Trophoblast cell (in vitro differentiated cells and primary cell): ENCODE data around the gene TEX2.
"Not testable (repeated sequence)": the region's sequence is repeated elsewhere in the genome, so short reads cannot be mapped to it uniquely, and the experiment has no call there.

Experiments used
- DNase-seq, 2 donors: peaks; one replicate each; pipeline ENCODE4 v3.0.0-alpha.2; 2016
- H2AFZ ChIP-seq: 2 replicates; pipeline ENCODE4 v1.6.1; 2013; ENCODE audit warnings: low read length, moderate library complexity, mild to moderate bottlenecking; ENCODE audit not compliant: insufficient read depth, poor library complexity
- H2AK5ac ChIP-seq: 2 replicates; pipeline ENCODE4 v1.6.1; 2013; ENCODE audit warnings: mild to moderate bottlenecking, low read length
- H2BK120ac ChIP-seq: 2 replicates; pipeline ENCODE4 v1.6.1; 2013; ENCODE audit warnings: low read length, mild to moderate bottlenecking, moderate library complexity; ENCODE audit not compliant: insufficient read depth, poor library complexity
- H2BK12ac ChIP-seq: 2 replicates; pipeline ENCODE4 v1.6.1; 2013; ENCODE audit warnings: mild to moderate bottlenecking, low read length, moderate library complexity
- H2BK5ac ChIP-seq: 2 replicates; pipeline ENCODE4 v1.6.1; 2013; ENCODE audit warnings: low read length, low read depth, moderate library complexity, mild to moderate bottlenecking; ENCODE audit not compliant: poor library complexity
- H3K14ac ChIP-seq: 2 replicates; pipeline ENCODE4 v1.6.1; 2013; ENCODE audit warnings: mild to moderate bottlenecking, low read length
- H3K18ac ChIP-seq: 2 replicates; pipeline ENCODE4 v1.6.1; 2013; ENCODE audit warnings: mild to moderate bottlenecking, low read length
- H3K23ac ChIP-seq: 2 replicates; pipeline ENCODE4 v1.6.1; 2013; ENCODE audit warnings: low read length
- H3K27ac ChIP-seq: 2 replicates; pipeline ENCODE4 v1.5.1; 2013; ENCODE audit warnings: low read depth, mild to moderate bottlenecking, inconsistent platforms, low read length, moderate library complexity
- H3K27me3 ChIP-seq: 2 replicates; pipeline ENCODE4 v1.6.1; 2013; ENCODE audit warnings: inconsistent platforms, mild to moderate bottlenecking, low read length, moderate library complexity; ENCODE audit not compliant: insufficient read depth
- H3K36me3 ChIP-seq, 2 experiments: 1 replicate in 1 of 2; 2 replicates in 1 of 2; pipeline ENCODE4 v1.6.1; 2013; ENCODE audit warnings: low read length in 2 of 2, mild to moderate bottlenecking in 2 of 2, moderate library complexity in 1 of 2; ENCODE audit not compliant: insufficient read depth in 2 of 2, control insufficient read depth in 1 of 2
- H3K4ac ChIP-seq: 2 replicates; pipeline ENCODE4 v1.6.1; 2013; ENCODE audit warnings: low read depth, mild to moderate bottlenecking, low read length, moderate library complexity
- H3K4me1 ChIP-seq, 2 experiments: 1 replicate in 1 of 2; 2 replicates in 1 of 2; pipeline ENCODE4 v1.6.1; 2013; ENCODE audit warnings: low read length in 2 of 2, mild to moderate bottlenecking in 2 of 2, moderate library complexity in 1 of 2; ENCODE audit not compliant: insufficient read depth in 2 of 2, control insufficient read depth in 1 of 2
- H3K4me2 ChIP-seq: 2 replicates; pipeline ENCODE4 v1.6.1; 2013; ENCODE audit warnings: inconsistent platforms, mild to moderate bottlenecking, low read length, moderate library complexity
- H3K4me3 ChIP-seq: 2 replicates; pipeline ENCODE4 v1.5.1; 2013; ENCODE audit warnings: mild to moderate bottlenecking, low read depth, low read length, inconsistent platforms
- H3K79me1 ChIP-seq: one replicate; pipeline ENCODE4 v1.6.1; 2013; ENCODE audit warnings: low read length
- H3K79me2 ChIP-seq: 2 replicates; pipeline ENCODE4 v1.6.1; 2013; ENCODE audit warnings: low read length, mild to moderate bottlenecking; ENCODE audit not compliant: control insufficient read depth, insufficient read depth, poor library complexity
- H3K9ac ChIP-seq: 2 replicates; pipeline ENCODE4 v1.6.1; 2013; ENCODE audit warnings: mild to moderate bottlenecking, low read length
- H3K9me3 ChIP-seq: 2 replicates; pipeline ENCODE4 v1.6.1; 2013; ENCODE audit warnings: low read depth, mild to moderate bottlenecking, control low read depth, inconsistent platforms, low read length; ENCODE audit not compliant: insufficient read depth
- H4K12ac ChIP-seq: 2 replicates; pipeline ENCODE4 v1.6.1; 2013; ENCODE audit warnings: low read depth, mild to moderate bottlenecking, low read length, moderate library complexity
- H4K8ac ChIP-seq: 2 replicates; pipeline ENCODE4 v1.6.1; 2013; ENCODE audit warnings: low read depth, mild to moderate bottlenecking, low read length, moderate library complexity
- H4K91ac ChIP-seq: one replicate; pipeline ENCODE4 v1.6.1; 2013; ENCODE audit warnings: low read depth, mild to moderate bottlenecking, low read length, moderate library complexity
- WGBS: extraction: QIAGEN DNeasy Blood & Tissue Kit; methylation state at CpG from one replicate; pipeline ENCODE4 v1.1.7; 2013; ENCODE audit warnings: missing lambda C conversion rate; ENCODE audit not compliant: insufficient read length, insufficient coverage; ENCODE audit errors: extremely low coverage; 5-methylcytosine and 5-hydroxymethylcytosine counted together

The TEX2 gene

DNA sequence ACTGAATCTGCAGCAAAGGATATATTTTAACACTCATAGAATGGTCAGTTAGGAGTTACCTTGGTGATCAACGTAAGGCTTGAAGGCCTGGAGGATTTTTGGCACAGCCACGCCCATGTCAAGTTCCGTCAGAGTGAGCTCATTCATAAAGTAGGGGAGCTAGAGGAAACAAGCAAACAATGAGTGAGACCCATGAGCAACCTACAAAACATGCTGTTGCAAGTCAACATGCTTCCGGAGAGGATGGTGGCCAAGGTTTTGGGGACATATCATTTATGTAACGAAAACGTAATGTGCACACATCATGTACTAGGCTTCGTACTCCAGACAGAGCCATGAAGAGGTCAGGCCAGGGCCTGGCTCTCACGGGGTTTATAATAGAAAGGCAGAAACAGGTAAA is 92.0 kb downstream of the TEX2 start:
- Histone ChIP-seq H2BK5ac (no peak overlapping the region), H3K9me3 (no peaks in the 10 kb centered on the region), H3K4me3 (no peak overlapping the region), H3K79me2 (no peaks in the 10 kb centered on the region), H3K36me3 (peaks cover 38 to 55% of the 10 kb centered on the region in 2 experiments), H2BK120ac (no peak overlapping the region), H3K4me1 (no peaks in the 10 kb centered on the region), H3K18ac (no peak overlapping the region), H4K8ac (no peak overlapping the region), H4K12ac (no peak overlapping the region), H3K9ac (no peak overlapping the region), H3K23ac (no peak overlapping the region), H3K27me3 (no peaks in the 10 kb centered on the region), H2BK12ac (no peak overlapping the region), H2AFZ (no peak overlapping the region), H3K79me1 (no peaks in the 10 kb centered on the region), H3K27ac (no peak overlapping the region), H2AK5ac (no peak overlapping the region), H3K4me2 (no peak overlapping the region), H4K91ac (no peak overlapping the region), H3K14ac (no peak overlapping the region), H3K4ac (no peak overlapping the region)
- DNase-seq = no peak
- WGBS = no CpG with 5 or more reads among the region's 8 CpGs

DNA sequence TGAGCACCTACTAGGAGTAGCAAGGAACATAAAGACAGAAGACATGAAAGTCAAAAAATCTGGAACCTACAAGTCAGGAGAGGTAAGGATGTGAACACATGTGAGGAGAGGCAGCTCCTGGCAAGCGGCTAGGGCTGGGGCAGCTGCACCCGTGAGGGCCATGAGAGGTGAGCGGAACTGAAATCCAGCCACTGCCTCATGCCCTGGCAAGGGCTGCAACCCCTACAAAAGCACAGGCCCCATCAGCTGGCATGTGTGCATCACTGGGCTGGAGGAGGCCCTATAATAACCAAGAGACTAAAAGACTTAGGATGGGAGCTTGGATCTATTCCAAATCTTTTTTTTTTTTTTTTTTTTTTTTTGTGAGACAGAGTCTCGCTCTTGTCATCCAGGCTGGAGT is 92.8 kb downstream of the TEX2 start:
- Histone ChIP-seq H3K4me3 (no peak overlapping the region), H2BK12ac (no peak overlapping the region), H3K79me2 (no peaks in the 10 kb centered on the region), H2AFZ (no peak overlapping the region), H3K23ac (no peak overlapping the region), H4K8ac (no peak overlapping the region), H3K4me1 (no peaks in the 10 kb centered on the region), H3K4me2 (no peak overlapping the region), H4K12ac (no peak overlapping the region), H2BK5ac (no peak overlapping the region), H3K14ac (no peak overlapping the region), H3K27me3 (no peaks in the 10 kb centered on the region), H2BK120ac (no peak overlapping the region), H2AK5ac (no peak overlapping the region), H3K79me1 (no peaks in the 10 kb centered on the region), H4K91ac (no peak overlapping the region), H3K27ac (no peak overlapping the region), H3K18ac (no peak overlapping the region), H3K36me3 (peaks cover 36 to 54% of the 10 kb centered on the region in 2 experiments), H3K9ac (no peak overlapping the region), H3K9me3 (no peaks in the 10 kb centered on the region), H3K4ac (no peak overlapping the region)
- no CpG with 5 or more reads among the region's 4 CpGs for WGBS
- no peak for DNase-seq

GRCh38 chr17:64167666-64168065 is 95.4 kb downstream of the TEX2 start:
- not testable (repeated sequence) for H3K79me1 ChIP-seq, H3K23ac ChIP-seq, H4K12ac ChIP-seq, H3K14ac ChIP-seq, H2AK5ac ChIP-seq, H3K27me3 ChIP-seq, H2BK120ac ChIP-seq, H3K9me3 ChIP-seq, H2AFZ ChIP-seq, H3K27ac ChIP-seq, H3K4me3 ChIP-seq, H3K9ac ChIP-seq, H3K4ac ChIP-seq, H3K18ac ChIP-seq, H4K91ac ChIP-seq, DNase-seq, H3K79me2 ChIP-seq, H2BK12ac ChIP-seq, H3K4me1 ChIP-seq, H3K4me2 ChIP-seq, H2BK5ac ChIP-seq, H4K8ac ChIP-seq
- no CpG with 5 or more reads among the region's 3 CpGs for whole genome bisulfite sequencing
- peaks cover 37 to 52% of the 10 kb centered on the region in 2 experiments for H3K36me3 ChIP-seq

DNA sequence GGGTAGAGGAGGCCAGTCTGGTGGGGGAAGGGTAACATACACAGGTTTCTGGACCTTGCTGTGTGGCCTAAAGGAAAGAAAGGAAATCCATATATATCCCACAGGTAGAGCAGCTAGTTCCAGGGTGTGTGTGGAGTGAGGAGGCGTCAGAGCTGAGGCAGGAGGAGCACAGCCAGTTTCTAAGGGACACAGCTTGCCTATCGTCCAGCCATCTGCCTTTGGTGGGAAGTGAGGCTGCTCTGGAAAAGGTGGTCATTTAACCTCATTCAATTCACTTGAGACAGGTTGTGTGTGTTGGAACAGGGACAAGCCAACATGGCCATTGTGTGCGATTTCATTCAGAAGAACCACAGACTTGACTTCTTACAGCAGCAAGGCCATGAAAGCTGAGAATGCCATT is 96.2 kb downstream of the TEX2 start:
- no CpG with 5 or more reads among the region's 3 CpGs for WGBS
- Histone ChIP-seq H2BK12ac (no peak overlapping the region), H3K4me1 (no peaks in the 10 kb centered on the region), H2BK120ac (no peak overlapping the region), H2AK5ac (no peak overlapping the region), H3K79me2 (no peaks in the 10 kb centered on the region), H3K27ac (no peak overlapping the region), H3K4ac (no peak overlapping the region), H3K18ac (no peak overlapping the region), H3K23ac (no peak overlapping the region), H3K27me3 (no peaks in the 10 kb centered on the region), H4K12ac (no peak overlapping the region), H3K9me3 (no peaks in the 10 kb centered on the region), H2AFZ (no peak overlapping the region), H3K14ac (no peak overlapping the region), H2BK5ac (no peak overlapping the region), H3K4me2 (no peak overlapping the region), H3K4me3 (no peak overlapping the region), H4K8ac (no peak overlapping the region), H4K91ac (no peak overlapping the region), H3K36me3 (peaks cover 36 to 51% of the 10 kb centered on the region in 2 experiments), H3K9ac (no peak overlapping the region), H3K79me1 (no peaks in the 10 kb centered on the region)
- no peak for DNase-seq
